ENCODE results near the gene CECR2.

Gene CECR2

GRCh38 chr22:17369439-17370025 is at the start of gene CECR2:
TSS of gene CECR2 (plus strand) at chr22:17369460. CDS start at chr22:17369784, 324 bp downstream.
- H3K4me3 ChIP-seq (ENCODE audit: low read length): no peak within 1 kb of the TSS
- DNase-seq (ENCODE audit: low read depth): no peak
- TF ChIP-seq CTCF (IDR thresholded peaks at IDR 0.05; ENCODE audit: insufficient read depth, low read depth, low read length, missing control alignments): no peak

GRCh38 chr22:17319546-17319945 is 49.7 kb upstream of the CECR2 start:
- peak; percentile 10 for DNase-seq (ENCODE audit: low read depth)
- TF ChIP-seq CTCF (IDR thresholded peaks at IDR 0.05; ENCODE audit: insufficient read depth, low read depth, low read length, missing control alignments): no peak

GRCh38 chr22:17322511-17322910 is 46.7 kb upstream of the CECR2 start:
- no peak overlapping the region for H3K4me3 ChIP-seq (ENCODE audit: low read length)
- no peak for DNase-seq (ENCODE audit: low read depth)

More at GRCh38 chr22:17319546-17319945, 49.7 kb upstream of the CECR2 start:
- H3K4me3 ChIP-seq (ENCODE audit: low read length): no peak overlapping the region

GRCh38 chr22:17331690-17332089 is 37.6 kb upstream of the CECR2 start:
- no peak for DNase-seq (ENCODE audit: low read depth)
- no peak for TF ChIP-seq CTCF (IDR thresholded peaks at IDR 0.05; ENCODE audit: insufficient read depth, low read depth, low read length, missing control alignments)
- H3K4me3 ChIP-seq (ENCODE audit: low read length): no peak overlapping the region

More at GRCh38 chr22:17322511-17322910, 46.7 kb upstream of the CECR2 start:
- no peak for TF ChIP-seq CTCF (IDR thresholded peaks at IDR 0.05; ENCODE audit: insufficient read depth, low read depth, low read length, missing control alignments)

GRCh38 chr22:17332109-17332800 is 37.0 kb upstream of the CECR2 start:
- H3K4me3 ChIP-seq (ENCODE audit: low read length): no peak overlapping the region
- DNase-seq (ENCODE audit: low read depth): no peak
- TF ChIP-seq CTCF (IDR thresholded peaks at IDR 0.05; ENCODE audit: insufficient read depth, low read depth, low read length, missing control alignments): no peak

GRCh38 chr22:17334059-17334458 is 35.2 kb upstream of the CECR2 start:
- DNase-seq (ENCODE audit: low read depth): peak; percentile 4
- no peak for TF ChIP-seq CTCF (IDR thresholded peaks at IDR 0.05; ENCODE audit: insufficient read depth, low read depth, low read length, missing control alignments)
- H3K4me3 ChIP-seq (ENCODE audit: low read length): no peak overlapping the region
